ENCODE data around the gene GHITM.

GRCh38 chr10:84185526-84186175 lies 46.3 kb downstream of the GHITM start:
- TF ChIP-seq, protein P1, sequence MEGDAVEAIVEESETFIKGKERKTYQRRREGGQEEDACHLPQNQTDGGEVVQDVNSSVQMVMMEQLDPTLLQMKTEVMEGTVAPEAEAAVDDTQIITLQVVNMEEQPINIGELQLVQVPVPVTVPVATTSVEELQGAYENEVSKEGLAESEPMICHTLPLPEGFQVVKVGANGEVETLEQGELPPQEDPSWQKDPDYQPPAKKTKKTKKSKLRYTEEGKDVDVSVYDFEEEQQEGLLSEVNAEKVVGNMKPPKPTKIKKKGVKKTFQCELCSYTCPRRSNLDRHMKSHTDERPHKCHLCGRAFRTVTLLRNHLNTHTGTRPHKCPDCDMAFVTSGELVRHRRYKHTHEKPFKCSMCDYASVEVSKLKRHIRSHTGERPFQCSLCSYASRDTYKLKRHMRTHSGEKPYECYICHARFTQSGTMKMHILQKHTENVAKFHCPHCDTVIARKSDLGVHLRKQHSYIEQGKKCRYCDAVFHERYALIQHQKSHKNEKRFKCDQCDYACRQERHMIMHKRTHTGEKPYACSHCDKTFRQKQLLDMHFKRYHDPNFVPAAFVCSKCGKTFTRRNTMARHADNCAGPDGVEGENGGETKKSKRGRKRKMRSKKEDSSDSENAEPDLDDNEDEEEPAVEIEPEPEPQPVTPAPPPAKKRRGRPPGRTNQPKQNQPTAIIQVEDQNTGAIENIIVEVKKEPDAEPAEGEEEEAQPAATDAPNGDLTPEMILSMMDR (conservative IDR thresholded peaks at IDR 0.05; ENCODE audit: low read depth, low read length), result no peak
- no peak for TF ChIP-seq EZH2 (IDR thresholded peaks at IDR 0.05; ENCODE audit: borderline replicate concordance, low read depth, low read length, poor library complexity, severe bottlenecking)
